Tibial nerve (tissue), 4 donors: ENCODE measurements around the gene ANKRD27. TPM values are rescaled to one million over a fixed set of nuclear protein-coding genes. Genes with fewer than 3 reads are reported as not detected.
"Not testable (repeated sequence)": the region's sequence is repeated elsewhere in the genome, so short reads cannot be mapped to it uniquely, and the experiment has no call there.

Source experiments
- DNase-seq, 2 donors: peaks; one replicate each; pipeline ENCODE4 v3.0.0-alpha.2; 2019; ENCODE audit warnings: low spot score in 2 of 2
- H3K27ac ChIP-seq, 4 donors: fragments of 200-600 bp; sonication (generic) in 3 of 4; one replicate each; pipeline ENCODE4 v1.5.1; 2017 to 2019; ENCODE audit warnings: mild to moderate bottlenecking in 1 of 4
- H3K27me3 ChIP-seq, 2 donors: fragments of 200-600 bp; sonication (generic) in 1 of 2; one replicate each; pipeline versions ENCODE4 v1.5.1 to v1.6.0; 2017 to 2019
- H3K36me3 ChIP-seq, 3 donors: fragments of 200-600 bp; sonication (generic); one replicate each; pipeline ENCODE4 v1.5.1; 2018 to 2019
- H3K4me1 ChIP-seq, 4 donors: fragments of 200-600 bp; sonication (generic) in 3 of 4; one replicate each; pipeline ENCODE4 v1.5.1; 2017 to 2019
- H3K4me3 ChIP-seq, 4 donors: fragments of 200-600 bp; sonication (generic) in 3 of 4; one replicate each; pipeline ENCODE4 v1.5.1; 2017 to 2019; ENCODE audit warnings: mild to moderate bottlenecking in 1 of 4, moderate library complexity in 1 of 4
- H3K9me3 ChIP-seq, 4 donors: fragments of 200-600 bp; sonication (generic) in 3 of 4; one replicate each; pipeline ENCODE4 v1.5.1; 2017 to 2019
- CTCF ChIP-seq, 5 experiments: fragments of 200-600 bp in 3 of 5; fragments of 450-650 bp in 2 of 5; sonication (generic) in 3 of 5; IDR thresholded peaks; one replicate each; pipeline ENCODE4 v1.5.1; 2016 to 2019; ENCODE audit warnings: antibody characterized with exemption in 5 of 5, mild to moderate bottlenecking in 3 of 5, moderate library complexity in 2 of 5
- EP300 ChIP-seq, 2 donors: sonication (generic); formaldehyde crosslinking; IDR thresholded peaks; one replicate each; pipeline ENCODE4 v1.6.1; 2017; ENCODE audit warnings: antibody characterized with exemption in 2 of 2, mild to moderate bottlenecking in 1 of 2
- POLR2A ChIP-seq, 2 donors: fragments of 450-650 bp; IDR thresholded peaks; one replicate each; pipeline ENCODE4 v1.6.1; 2017; ENCODE audit warnings: antibody characterized with exemption in 2 of 2, mild to moderate bottlenecking in 2 of 2, moderate library complexity in 2 of 2
- WGBS, 2 donors: methylation state at CpG; one replicate each; pipeline ENCODE4 v1.1.5; 2018; 5-methylcytosine and 5-hydroxymethylcytosine counted together
- total RNA-seq, 4 donors: library from RNA; depleted of rRNA; stranded (reverse); fragments of >200 nt; gene quantifications; one replicate each; pipeline ENCODE4 v1.1.0, GENCODE V29; 2016

The ANKRD27 gene
- total RNA-seq, 4 donors from 2014 or later, result 13.7 to 28.6 (median 23.5) TPM

GRCh38 chr19:32718286-32718685 is 43.3 kb upstream of the ANKRD27 start:
- peaks cover 0 to 42% (median 0%) of the 10 kb centered on the region in 3 donors for H3K36me3 ChIP-seq
- DNase-seq, result no peak
- H3K4me1 ChIP-seq, result no peaks in the 10 kb centered on the region
- no peak overlapping the region for H3K27ac ChIP-seq
- peaks cover 0 to 6% (median 0%) of the 10 kb centered on the region in 4 donors for H3K9me3 ChIP-seq
- WGBS, 2 donors, result 89% methylated on average over 7 of the region's 7 CpGs
- no peak overlapping the region for H3K4me3 ChIP-seq
- H3K27me3 ChIP-seq, result no peaks in the 10 kb centered on the region
- no peak for TF ChIP-seq POLR2A (IDR thresholded peaks at IDR 0.05)
- no peak for TF ChIP-seq CTCF (IDR thresholded peaks at IDR 0.05)
- TF ChIP-seq EP300 (IDR thresholded peaks at IDR 0.05), result no peak

- no peaks in the 10 kb centered on the region for H3K27me3 ChIP-seq
- DNase-seq, result no peak
- TF ChIP-seq CTCF (IDR thresholded peaks at IDR 0.05) (no peak), EP300 (IDR thresholded peaks at IDR 0.05) (no peak), POLR2A (IDR thresholded peaks at IDR 0.05) (no peak)
- peaks cover 0 to 50% (median 0%) of the 10 kb centered on the region in 3 donors for H3K36me3 ChIP-seq
- no peak overlapping the region for H3K4me3 ChIP-seq
- no peak overlapping the region for H3K27ac ChIP-seq
- no peaks in the 10 kb centered on the region for H3K4me1 ChIP-seq
- H3K9me3 ChIP-seq, result peaks cover 0 to 6% (median 0%) of the 10 kb centered on the region in 4 donors
- 67 to 84% methylated on average over 4 to 5 of the region's 5 CpGs for WGBS, 2 donors
Observed at GRCh38 chr19:32717496-32717895, 42.5 kb upstream of the ANKRD27 start.

GRCh38 chr19:32716203-32716602 is 41.2 kb upstream of the ANKRD27 start:
- not testable (repeated sequence) for H3K4me1 ChIP-seq, H3K9me3 ChIP-seq, H3K4me3 ChIP-seq, H3K27ac ChIP-seq, H3K27me3 ChIP-seq, DNase-seq
- peaks cover 0 to 63% (median 0%) of the 10 kb centered on the region in 3 donors for H3K36me3 ChIP-seq
- 94 to 95% methylated on average over 7 of the region's 7 CpGs for WGBS, 2 donors

- H3K4me1 ChIP-seq, result no peaks in the 10 kb centered on the region
- no peaks in the 10 kb centered on the region for H3K27me3 ChIP-seq
- whole genome bisulfite sequencing, 2 donors, result 90 to 94% methylated on average over 6 of the region's 6 CpGs
- no peak for DNase-seq
- no peaks in the 10 kb centered on the region for H3K9me3 ChIP-seq
- peaks cover 0 to 74% (median 0%) of the 10 kb centered on the region in 3 donors for H3K36me3 ChIP-seq
- TF ChIP-seq CTCF (IDR thresholded peaks at IDR 0.05) (no peak), POLR2A (IDR thresholded peaks at IDR 0.05) (no peak), EP300 (IDR thresholded peaks at IDR 0.05) (no peak)
- no peak overlapping the region for H3K27ac ChIP-seq
- H3K4me3 ChIP-seq, result no peak overlapping the region
Observed at GRCh38 chr19:32711747-32712146, 36.8 kb upstream of the ANKRD27 start.

GRCh38 chr19:32709032-32709431 is 34.1 kb upstream of the ANKRD27 start:
- Histone ChIP-seq H3K27me3 (no peaks in the 10 kb centered on the region), H3K9me3 (peaks cover 0 to 8% (median 3%) of the 10 kb centered on the region in 4 donors), H3K4me1 (no peaks in the 10 kb centered on the region), H3K4me3 (no peak overlapping the region), H3K36me3 (peaks cover 0 to 78% (median 0%) of the 10 kb centered on the region in 3 donors), H3K27ac (no peak overlapping the region)
- no peak for TF ChIP-seq EP300 (IDR thresholded peaks at IDR 0.05)
- TF ChIP-seq POLR2A (IDR thresholded peaks at IDR 0.05), result no peak
- no peak for TF ChIP-seq CTCF (IDR thresholded peaks at IDR 0.05)
- DNase-seq, result no peak
- 84 to 96% methylated on average over 5 of the region's 5 CpGs for WGBS, 2 donors

- no peaks in the 10 kb centered on the region for H3K4me1 ChIP-seq
- peaks cover 0 to 78% (median 0%) of the 10 kb centered on the region in 3 donors for H3K36me3 ChIP-seq
- peaks cover 0 to 13% (median 6%) of the 10 kb centered on the region in 4 donors for H3K9me3 ChIP-seq
- 54 to 72% methylated on average over 3 of the region's 3 CpGs for WGBS, 2 donors
- no peak for DNase-seq
- no peak overlapping the region for H3K27ac ChIP-seq
- H3K27me3 ChIP-seq, result no peaks in the 10 kb centered on the region
- no peak for TF ChIP-seq CTCF (IDR thresholded peaks at IDR 0.05)
- no peak for TF ChIP-seq EP300 (IDR thresholded peaks at IDR 0.05)
- no peak for TF ChIP-seq POLR2A (IDR thresholded peaks at IDR 0.05)
- no peak overlapping the region for H3K4me3 ChIP-seq
Observed at GRCh38 chr19:32708457-32708856, 33.5 kb upstream of the ANKRD27 start.

- H3K4me3 ChIP-seq, H3K27ac ChIP-seq, H3K27me3 ChIP-seq, H3K4me1 ChIP-seq, DNase-seq: not testable (repeated sequence)
- 93 to 95% methylated on average over 2 of the region's 2 CpGs for WGBS, 2 donors
- peaks cover 0 to 65% (median 0%) of the 10 kb centered on the region in 3 donors for H3K36me3 ChIP-seq
- H3K9me3 ChIP-seq, result peaks cover 0 to 31% (median 6%) of the 10 kb centered on the region in 4 donors
Observed at GRCh38 chr19:32704006-32704405, 29.0 kb upstream of the ANKRD27 start.
